ENCODE results near the gene FHIP1B.

The FHIP1B gene

GRCh38 chr11:6238902-6239301 lies 4.5 kb upstream of the FHIP1B start, which contains the start of gene CNGA4:
CNGA4 (plus strand) TSS chr11:6239089; CDS start chr11:6239207, 118 bp downstream.
- no peak for DNase-seq

GRCh38 chr11:6237761-6238302 lies 3.4 kb upstream of the FHIP1B start:
- DNase-seq: no peak

DNA sequence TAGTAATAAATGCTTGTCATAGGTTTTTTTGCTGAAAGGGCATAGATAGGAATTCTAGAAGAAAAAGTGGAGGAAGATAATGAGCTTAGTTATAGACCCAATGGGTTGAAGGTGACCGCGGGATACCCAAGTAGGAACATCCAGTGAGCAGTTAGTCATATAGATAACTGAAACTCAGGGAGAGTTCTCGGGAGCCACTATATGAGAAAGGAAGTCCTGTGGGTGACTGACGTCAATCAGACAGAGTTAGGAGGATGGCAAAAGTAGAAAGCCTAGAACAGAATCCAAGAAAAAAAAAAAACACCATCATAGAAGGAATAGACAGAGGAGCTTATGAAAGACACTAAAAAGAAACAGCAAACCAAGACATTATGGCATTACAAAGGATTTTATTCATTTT lies 2.8 kb upstream of the FHIP1B start:
- DNase-seq: no peak

GRCh38 chr11:6233984-6234386 lies 451 bp downstream of the FHIP1B start:
- no peak for DNase-seq

GRCh38 chr11:6232899-6233298 lies 1.5 kb downstream of the FHIP1B start:
- no peak for DNase-seq

- DNase-seq: no peak
Measured at GRCh38 chr11:6229911-6230310, 4.5 kb downstream of the FHIP1B start.

- DNase-seq: no peak
Measured at GRCh38 chr11:6228520-6228919, 5.9 kb downstream of the FHIP1B start.

DNA sequence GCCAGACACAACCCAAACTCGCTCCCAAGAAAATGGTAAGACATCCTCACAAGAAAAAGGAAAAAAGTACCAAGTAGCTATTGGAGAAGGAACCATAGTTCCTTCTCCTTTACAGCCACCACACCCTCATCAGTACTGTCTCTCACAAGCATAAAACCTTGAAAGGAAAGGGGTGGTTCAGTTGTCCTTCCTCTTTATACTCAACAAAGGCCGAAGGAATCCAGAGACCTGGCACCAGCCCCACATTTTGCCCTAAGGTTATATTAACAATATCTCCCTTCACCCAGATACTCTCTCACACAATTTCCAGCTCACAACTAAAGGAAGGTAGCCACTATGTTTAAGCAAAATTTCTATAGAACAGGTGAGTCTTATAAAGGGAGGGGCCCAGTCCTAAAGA lies 8.5 kb downstream of the FHIP1B start:
- no peak for DNase-seq

DNA sequence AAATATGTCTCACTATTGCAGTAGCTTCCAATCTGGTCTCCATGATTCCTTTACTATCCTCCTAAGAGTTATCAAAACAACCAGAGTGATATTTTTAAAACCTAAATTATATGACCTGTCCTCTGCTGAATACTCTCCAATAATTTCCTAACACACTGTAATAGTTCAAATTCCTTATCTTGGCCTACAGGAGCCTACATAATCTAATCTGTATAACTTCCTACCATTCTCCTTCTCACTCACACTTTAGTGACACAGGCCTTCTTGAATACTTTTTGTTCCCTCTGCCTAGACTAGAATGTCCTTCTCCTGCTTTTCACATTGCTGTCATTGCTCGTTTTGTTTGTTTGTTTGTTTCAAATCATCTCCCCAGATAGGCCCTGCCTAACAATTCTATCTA lies 9.4 kb downstream of the FHIP1B start:
- no peak for DNase-seq

GRCh38 chr11:6224421-6224820 lies 10.0 kb downstream of the FHIP1B start:
- no peak for DNase-seq

DNA sequence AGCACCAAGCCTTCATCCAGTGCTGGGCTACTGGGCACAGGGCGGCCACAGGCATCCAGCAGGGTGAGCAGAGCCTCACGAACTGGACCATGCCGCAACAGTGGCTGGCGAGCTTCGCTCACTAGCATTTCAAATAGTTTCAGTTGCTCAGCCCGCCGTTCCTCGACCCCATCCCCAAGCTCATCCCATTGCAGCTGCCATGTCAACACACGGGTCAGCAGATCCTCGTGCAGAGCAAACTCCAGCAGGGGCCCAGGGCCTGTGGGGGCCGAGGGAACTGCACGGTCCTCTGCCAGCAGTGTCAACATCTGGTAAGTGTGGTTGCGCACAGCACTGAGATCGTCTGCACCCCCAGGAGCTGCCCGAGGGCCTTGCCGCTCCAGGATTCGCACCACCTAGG lies 10.6 kb downstream of the FHIP1B start:
- no peak for DNase-seq

DNA sequence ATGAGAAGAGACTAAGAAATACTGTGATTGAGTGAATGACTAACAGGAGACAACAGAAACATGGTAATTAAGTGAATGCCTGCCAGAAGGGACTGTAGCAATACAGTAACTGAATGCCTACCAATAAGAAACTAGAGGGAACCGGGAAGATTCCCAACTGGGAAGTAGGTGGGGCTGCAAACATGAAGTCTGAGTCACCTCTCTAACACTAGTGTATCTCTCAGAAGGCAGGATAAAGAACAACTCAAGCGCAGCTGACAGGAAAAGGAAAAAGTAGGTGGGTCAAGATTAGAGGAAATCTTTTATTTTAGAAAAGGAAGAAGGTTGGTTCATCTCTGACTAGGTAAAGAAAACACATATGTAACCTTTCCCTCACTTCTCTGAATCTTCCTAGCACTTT lies 15.1 kb downstream of the FHIP1B start:
- DNase-seq: no peak

DNA sequence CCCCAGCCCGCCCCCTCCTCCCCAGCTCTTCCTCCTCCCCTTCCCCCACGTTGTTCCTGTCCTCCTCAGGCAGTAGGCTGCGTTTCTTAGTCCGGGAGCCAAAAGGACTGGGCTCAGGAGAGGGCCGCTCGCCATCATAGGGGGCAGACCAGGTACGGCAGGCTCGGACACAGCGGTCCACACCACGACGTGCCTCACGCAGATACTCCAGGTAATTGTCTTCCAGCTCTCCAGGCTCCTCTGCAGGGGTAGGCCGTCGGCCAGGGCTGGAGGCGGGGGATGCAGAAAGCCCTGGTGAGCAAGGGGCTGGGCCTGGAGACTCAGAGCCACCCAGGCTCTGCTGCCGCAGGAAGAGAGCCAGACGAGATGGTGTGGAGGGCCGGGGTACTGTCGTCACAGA lies 16.7 kb downstream of the FHIP1B start:
- DNase-seq: no peak

DNA sequence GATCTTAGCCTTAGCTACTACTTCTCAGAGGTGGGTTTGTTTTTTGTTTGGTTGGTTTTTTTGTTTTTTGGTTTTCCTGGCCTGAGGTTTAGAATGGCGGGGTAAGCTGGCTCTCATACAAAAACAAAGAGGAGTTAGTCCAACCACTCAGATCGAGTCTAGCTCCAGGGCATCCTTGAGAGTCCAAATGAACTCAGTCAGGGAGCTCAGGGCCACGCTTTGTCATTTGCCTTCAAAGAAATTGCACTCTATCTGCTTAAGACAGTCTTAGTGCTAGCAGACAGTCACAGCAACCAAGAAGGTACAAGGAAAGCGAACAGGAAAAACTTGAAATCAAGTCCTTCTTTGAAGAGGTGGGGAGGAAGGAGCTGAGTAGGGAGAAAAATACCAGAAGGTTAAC lies 17.9 kb downstream of the FHIP1B start:
- DNase-seq: no peak

DNA sequence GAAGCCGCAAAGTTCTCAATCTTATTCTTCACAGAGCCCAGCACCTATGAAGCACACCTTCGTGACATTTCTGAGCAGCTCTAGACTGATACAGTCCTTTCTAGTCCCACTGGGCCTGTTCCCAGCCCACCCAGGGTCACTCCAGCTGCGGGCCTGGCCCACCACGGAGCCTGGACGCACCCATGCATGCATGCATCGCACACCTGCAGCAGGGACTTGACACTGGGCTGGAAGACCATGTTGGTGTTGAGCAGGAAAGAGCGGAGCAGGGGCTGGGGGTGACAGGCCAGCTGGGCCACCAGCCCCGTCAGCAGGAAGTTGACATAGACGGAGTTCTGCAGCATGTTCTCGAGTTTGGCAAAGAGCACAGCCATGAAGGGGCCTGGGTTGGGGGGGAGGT lies 19.9 kb downstream of the FHIP1B start:
- no peak for DNase-seq

DNA sequence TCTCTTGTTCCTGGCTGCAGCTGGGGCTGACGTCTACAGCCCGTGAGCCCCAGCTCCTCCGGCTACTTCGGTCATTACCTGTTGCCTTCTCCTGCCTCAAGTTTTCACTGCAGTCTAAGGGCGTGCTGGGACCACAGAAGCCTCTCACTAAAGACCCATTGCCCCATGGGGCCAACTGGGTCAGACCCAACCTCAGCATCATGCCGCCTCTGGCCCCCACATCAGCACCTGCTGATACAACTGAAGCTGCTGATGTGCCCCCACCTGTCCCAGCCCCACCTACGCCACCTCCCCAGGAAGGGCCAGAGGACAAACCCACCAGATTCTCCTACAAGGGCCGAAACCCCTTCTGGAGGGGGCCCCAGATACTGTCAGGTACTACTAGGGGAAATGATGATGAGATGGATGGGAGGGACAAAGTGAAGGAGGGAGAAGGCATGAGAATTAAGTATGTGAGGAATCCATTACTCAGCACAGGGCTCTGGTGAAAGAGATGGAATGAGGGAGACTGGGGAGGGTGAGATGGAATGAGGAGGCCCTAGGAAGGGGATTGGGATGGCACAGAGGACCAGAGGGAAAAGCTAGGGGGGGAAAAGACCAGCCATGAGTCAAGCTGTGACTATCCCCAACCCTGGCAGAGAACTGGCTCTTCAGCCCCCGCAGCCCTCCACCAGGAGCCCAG lies 24.0 kb downstream of the FHIP1B start:
- DNase-seq: no peak

DNA sequence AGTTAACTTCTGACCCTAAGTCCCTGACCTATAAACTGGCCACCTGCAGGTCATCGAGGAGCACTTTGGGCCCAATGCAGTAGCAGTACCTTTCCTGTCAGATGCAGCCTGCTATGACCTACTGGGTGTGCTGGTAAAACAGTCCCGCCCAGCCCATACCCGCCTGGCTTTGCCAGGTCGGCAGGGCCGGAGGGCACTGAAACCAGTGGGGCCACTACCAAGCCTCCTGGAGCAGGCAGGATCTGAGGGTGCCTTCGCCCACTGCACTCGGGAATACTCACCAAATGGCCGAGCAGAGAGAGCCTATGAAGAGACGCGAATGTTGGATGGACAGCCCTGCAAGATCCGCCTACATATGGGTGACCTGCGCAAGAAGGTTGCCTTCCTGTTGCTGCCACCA lies 24.6 kb downstream of the FHIP1B start:
- DNase-seq: no peak

GRCh38 chr11:6206456-6207180 lies 27.8 kb downstream of the FHIP1B start:
- DNase-seq: no peak

DNA sequence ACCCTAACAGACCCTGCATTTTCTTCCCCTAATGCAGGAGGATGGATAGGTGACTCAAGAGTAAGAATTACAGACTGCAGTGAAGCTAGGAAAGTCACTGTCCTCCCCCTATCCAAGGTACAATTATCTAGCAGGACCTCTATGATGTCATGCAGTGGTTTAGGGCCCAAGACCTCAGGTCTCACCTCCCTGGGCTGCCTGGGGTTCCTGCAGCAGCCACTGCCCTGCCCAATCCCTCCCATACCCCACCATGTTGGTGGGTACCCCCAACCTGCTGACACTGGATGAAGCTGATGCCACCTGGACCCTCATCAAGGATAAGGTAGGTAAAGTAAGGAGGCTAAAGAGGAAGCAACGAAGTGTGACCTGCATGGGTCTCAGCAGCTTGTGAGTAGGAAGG lies 29.1 kb downstream of the FHIP1B start, which contains the start of gene C11orf42:
Gene C11orf42 (plus strand): TSS at position 192 of the 400 bp plus-strand sequence. CDS start 59 bp downstream, at position 251.
- no peak for DNase-seq

- DNase-seq: no peak
Measured at GRCh38 chr11:6204706-6205105, 29.7 kb downstream of the FHIP1B start.

DNA sequence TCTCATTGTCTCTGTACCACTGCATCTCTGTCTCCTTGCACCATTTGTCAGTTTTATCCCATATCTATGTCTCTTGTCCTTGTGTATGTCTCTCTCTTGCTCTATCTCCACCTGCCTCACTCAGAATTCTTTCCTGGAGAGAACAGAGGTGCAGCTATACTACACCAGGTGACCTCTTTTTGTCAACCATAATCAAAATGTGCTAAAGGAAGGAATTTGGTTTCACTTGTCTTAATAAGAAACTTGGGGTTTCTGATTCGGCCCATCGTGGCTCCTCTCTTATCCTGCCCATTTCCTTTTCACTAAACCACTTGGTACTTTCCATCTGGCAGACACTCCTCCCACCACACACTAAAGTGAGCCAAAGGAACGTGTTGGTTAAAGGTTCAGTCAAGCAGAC lies 31.1 kb downstream of the FHIP1B start:
- peak in 1 of 2 donors; percentile 3 for DNase-seq

DNA sequence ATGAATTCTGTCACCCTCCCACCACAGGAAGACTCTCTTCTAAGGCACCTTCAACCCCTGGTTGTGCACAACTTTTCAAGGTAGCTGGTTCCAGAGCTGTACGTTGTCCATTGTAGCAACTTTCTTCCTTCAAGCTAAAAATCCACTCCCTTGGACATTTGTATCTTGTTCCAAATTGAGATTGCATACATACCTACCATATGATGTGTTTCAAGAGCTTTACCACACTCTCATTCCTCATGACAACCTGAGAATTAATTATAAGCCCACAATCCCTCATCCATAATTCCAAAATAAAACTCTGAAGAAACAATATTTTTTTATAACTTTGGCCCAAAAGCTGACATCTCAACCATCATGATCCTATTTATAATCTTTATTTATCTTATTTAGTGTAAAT lies 32.4 kb downstream of the FHIP1B start:
- no peak for DNase-seq

- no peak for DNase-seq
Measured at GRCh38 chr11:6201481-6201880, 33.0 kb downstream of the FHIP1B start.

- DNase-seq: no peak
Measured at GRCh38 chr11:6200975-6201374, 33.5 kb downstream of the FHIP1B start.

Measured in stimulated activated CD4-positive, alpha-beta T cell treated with anti-CD3 and anti-CD28 coated beads, Interleukin-2, amount 100 ng/mL, for 48 hours (primary cell).